GM18873 (cell line): ENCODE data around the gene ARHGAP4.

Experiments used
- ATAC-seq: cut with Tn5 transposase; IDR thresholded peaks from one replicate; pipeline ENCODE4 v1.9.1; 2021; ENCODE audit warnings: mild to moderate bottlenecking, moderate library complexity, moderate number of reproducible peaks; ENCODE audit not compliant: unreplicated experiment, low FRiP score

The ARHGAP4 gene

DNA sequence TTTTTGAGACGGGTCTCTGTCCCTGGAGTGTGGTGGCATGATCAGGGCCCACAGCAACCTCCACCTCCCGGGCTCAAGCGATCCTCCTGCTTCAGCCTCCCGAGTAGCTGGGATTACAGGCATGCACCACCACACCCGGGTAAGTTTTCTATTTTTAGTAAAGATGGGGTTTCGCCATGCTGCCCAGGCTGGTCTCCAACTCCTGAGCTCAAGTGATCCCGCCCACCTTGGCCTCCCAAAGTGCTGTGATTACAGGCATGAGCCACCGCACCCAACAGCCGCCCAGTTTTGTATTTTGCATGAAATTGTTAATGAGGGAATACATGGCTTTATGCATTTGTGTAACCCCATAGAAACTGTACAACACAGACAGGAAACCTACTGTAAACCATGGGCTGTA is 2.8 kb upstream of the ARHGAP4 start:
- ATAC-seq = no peak

DNA sequence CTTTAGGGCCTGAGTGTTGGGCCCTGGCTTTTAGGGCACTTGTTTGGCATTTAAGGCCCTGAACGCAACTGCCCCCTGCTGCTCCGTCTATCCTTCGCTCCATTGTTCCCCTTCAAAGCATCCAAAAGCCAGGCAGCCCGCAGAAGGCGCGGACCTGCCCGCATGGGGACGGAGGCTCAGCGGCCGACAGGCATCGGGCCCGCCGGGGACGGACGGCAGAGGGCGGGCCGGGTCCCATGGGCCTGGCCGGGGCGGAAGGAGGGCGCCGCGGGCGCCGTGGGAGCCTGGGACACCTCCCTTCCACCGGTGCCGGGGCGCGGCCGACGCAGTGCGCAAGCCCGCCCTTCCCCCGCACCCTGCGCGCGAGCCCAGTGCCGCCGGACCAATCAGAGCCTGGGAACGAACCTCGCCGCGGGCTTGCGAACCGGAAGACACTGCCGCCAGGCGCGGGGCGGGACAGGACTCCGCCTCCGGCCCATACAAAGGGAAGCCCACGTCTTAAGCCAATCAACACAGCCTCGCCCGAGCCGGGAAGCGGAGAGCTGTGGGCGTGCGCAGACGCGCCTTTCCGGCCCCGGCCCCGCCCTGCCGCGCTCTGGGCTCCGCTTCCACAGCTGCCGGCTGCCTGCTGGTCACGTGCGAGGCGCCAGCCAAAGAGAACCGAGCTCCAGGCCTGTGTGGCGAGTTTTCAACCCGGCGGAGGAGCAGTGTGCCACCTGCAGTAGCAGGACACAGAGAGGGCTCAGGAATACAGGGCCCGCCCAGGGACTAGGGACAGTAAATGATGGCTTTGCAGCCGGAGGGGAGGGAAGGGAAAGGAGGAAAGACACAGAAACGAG is 2.1 kb upstream of the ARHGAP4 start:
- peak; percentile 46 for ATAC-seq

DNA sequence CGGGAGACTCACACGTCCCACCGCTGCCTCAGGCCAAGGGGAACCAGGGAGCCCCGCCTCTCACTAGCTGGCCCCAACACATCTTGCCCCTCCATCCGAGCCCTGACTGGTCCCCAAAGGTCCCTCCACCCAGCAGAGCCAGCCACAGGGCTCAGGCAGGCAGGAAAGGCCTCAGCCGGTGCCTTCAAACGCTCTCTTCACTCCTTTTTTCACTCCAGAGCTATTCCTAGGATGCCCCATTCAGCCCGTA is 1.5 kb upstream of the ARHGAP4 start:
- no peak for ATAC-seq

DNA sequence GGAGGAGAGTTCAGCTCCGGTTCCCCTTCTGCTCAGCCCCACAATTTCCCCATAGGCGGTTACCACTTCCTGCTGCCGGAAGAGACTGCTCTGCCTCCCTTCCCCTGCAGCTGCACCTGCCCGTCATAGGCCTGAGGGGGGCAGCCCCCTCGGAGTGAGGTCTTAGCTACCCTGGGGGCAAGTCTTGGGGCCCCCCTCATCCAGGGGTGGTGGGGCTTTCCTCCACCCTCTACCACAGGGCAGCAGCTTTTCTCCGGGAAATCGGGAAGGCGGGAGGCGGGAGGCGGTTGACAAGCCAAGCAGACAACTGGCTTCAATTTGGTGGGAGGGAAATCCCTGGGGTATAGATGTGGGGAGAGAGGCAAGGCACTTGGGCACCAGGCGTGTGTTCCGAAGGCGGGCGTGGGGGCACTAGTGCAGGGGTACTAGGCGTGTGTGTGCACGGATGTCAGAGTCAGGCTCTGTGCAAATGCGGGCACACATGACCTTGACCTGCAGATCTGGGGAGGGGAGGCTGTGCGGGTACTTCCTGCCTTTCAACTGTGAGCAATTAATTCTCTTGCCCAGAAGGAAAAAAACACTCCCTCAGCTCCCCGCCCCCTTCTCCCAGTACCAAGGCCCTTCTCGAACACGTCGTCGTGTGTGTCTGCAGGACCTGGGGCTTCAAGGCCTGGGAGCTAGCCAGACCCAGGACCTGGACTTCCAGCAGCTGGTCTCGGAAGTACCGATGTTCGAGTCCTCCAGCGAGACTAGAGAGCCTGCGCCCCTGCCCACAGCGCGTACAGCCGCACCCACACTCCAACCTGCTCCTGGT is 1.0 kb upstream of the ARHGAP4 start:
- ATAC-seq = peak; percentile 56

DNA sequence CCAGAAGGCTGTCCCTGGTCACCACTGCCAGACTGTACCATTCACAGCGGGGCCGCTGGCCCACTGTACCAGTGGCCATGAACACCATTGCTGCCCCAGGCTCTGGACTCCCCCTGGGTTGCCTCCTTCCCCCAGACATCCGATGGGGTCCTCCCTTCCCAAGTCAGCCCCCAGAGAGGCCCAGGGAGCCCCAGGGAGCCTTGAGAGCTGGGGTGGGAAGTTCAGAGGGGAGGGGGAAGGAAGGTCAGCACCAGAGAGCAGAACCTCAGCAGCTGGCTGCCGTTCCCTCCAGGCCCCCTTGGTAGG is 441 bp upstream of the ARHGAP4 start:
- peak; percentile 7 for ATAC-seq

DNA sequence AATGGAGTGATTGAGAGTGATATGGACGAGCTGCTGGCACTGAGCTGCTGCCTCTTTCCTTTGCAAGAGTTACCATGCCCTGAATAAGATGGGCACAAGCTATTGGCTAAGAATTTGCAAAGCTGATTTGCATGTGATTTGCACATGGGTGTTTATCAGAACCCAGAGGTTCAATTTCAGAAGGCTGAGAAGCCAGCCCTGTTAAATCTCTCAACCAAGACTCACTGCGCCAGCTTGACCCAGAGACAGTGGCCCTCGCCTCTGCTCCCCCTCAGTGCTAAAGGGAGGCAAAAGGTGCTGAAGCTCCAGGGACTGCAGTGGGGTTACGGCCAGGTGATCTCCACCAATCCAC is 701 bp downstream of the ARHGAP4 start:
- ATAC-seq = no peak

DNA sequence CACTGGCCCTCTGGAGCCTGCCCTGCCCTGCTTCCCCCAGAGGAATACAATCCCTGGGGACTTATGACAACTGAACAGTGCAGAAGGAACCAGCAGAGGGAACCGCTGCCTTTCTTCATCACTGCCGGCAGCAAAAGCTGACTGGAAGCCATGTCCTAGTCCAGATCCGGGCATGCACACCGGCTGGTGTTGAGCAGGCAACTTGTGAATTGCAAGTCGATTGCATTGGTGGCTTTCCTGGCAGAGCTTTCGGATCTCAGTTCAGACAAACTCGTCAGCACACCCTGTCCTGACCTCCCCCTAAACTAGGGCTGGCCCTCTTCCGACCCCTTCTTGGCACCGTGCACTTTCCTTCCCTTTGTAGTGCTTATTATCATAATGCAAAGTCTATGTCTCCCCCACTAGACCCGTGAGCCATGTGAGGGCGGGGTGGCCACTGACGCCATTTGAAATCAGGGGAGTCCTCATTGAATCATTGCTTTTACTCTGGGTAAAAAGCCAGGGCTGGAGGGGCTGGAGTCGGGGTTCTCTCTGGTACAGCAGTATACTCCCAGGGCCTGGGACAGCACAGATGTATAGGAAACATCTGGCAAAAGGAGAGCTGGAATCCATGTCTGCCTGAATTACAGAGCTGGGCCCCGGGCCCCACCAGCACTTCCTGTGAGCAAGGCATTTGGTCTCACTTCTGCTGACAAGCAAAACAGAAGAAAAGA is 1.8 kb downstream of the ARHGAP4 start:
- no peak for ATAC-seq

DNA sequence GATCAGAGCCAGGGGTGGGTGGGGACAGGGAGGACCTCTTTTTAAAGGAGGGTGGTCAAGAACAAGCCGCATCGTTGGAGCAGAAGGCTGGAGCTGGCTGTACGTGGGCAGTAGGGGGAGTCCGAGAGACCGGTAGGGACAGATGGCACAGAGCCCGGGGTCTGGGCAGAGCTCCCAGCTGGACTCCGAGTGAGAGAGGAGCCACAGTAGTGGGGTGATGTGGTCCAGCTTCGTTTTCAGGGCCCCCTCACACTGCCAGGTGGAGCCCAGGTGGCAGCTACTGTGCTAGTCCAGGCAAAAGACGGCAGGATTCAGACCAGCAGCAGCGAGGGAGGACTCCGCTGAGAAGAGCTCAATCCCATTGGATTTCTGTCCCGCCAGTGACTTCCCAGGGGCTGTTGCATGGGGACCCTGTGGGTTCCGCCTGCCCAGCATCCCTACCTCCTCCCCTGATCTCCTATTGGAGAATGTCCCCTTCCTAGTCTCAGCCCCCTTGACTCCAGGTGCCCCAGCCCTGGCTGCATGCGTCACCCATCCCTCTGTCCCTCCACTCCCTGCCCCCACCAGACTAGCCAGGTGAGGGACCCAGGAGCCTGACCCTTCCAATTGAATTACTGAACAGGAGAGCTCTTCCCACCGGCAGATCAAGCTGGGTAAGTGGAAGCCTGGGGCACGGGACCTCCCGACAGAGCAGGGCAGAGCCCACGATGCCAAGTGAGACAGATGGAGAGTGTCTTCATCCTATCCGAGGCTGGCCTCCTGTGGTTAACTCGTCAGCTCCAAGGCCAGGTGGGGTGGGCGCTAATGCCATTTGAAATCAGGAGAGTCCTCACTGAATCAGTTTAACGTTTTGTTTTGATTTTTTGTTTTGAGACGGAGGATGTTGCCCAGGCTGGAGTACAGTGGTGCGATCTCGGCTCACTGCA is 2.9 kb downstream of the ARHGAP4 start:
- ATAC-seq = no peak

DNA sequence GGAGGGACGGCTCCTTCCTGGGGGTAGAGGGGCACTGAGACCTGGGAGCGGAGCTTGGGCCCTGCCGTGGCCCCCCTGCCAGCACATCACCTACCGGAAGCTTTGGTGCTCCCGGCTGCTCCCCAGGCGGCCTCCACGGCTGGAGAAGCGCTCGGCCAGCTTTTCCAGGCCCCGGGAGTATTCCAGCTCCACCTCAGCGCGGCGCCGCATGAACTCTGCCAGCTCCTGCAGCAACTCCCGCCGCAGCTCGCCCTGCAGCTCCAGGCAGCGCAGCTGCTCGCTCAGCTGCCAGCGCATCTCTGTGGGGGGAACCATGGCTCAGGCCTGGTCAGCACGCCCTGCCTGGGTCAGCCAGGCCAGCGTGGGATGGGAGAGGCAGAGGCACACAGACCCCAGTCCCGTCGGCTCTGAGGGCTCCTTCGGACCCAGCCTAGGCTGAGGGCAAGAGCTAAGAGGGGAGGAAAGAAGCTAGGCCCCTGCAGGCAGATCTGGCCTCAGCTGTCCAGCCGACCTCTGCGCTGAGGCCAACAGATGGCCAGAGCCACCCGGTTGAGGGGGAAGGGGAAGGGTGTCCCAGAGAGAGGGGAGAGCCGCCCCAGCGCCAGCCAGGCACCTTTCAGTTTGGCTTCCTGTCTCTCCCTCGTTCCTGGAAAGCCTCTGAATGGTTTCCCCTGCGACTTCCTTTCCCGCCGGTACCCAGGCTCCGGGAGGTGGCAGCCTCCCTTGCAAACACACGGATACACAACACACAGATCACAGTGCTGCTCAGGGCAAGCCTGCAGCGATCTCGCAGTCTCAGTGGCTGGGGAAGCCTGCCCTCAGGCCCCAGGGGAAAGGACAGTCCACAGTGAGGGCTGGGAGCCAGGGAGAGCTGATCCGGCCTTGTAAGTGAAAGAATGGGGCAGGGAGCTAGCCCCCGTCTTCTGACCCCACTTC is 4.3 kb downstream of the ARHGAP4 start:
- no peak for ATAC-seq

DNA sequence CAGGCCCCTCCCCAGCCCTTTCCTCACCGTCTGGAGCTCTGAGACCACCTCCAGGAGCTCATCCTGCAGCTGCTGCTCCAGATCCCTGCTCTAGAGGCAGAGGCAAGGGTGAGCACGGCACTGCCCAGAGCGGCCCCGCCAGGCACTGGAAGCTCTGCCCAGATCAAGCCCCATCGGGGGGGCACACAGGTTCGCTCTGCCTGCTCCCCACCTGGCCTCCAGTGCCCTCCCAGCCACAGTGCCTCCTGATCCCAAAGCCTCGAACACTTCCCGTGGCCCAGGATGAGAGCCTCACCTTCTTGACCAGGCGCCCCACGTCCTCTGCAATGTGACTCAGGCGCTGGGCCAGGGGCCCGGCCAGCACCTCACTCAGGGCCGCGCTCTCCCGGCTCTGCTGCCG is 5.0 kb downstream of the ARHGAP4 start:
- ATAC-seq = no peak

DNA sequence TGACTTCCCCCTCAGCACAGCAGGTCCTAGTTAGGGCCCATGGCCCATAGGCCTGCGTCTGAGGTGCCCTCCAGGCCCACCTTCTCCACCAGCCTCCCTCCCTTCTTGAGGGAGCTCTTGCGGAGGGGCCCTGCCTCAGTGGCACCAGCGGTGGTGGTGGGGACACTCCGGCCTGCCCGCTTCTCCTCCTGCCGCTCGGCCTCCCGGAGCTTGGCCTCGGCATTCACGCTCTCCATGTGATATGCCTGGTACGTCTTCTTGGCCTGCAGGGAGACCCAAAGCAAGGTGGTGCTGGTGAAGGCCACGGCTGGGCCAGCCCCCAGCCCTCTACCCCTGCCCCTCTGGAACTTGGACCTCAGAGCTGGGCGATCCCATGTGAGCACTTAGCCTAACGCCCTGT is 5.5 kb downstream of the ARHGAP4 start:
- no peak for ATAC-seq

DNA sequence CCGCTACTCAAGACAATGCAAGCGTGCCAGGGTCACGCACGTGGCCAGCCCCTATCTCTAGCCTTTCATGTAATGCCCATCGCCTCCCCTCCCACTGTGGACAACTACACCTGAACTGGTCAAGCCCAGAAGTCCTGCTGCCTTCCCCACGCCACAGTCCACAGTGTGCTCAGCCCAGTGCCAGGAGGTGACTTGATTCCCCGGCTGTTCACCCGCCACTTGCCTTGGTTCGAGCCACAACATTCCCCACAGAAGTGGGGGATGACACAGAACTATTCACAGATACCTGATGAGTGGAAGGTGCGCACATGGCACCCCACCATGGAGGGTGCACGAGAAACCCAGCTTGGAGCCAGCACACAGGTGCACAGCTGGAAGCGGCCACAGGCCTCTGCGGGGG is 6.8 kb downstream of the ARHGAP4 start:
- ATAC-seq = no peak

DNA sequence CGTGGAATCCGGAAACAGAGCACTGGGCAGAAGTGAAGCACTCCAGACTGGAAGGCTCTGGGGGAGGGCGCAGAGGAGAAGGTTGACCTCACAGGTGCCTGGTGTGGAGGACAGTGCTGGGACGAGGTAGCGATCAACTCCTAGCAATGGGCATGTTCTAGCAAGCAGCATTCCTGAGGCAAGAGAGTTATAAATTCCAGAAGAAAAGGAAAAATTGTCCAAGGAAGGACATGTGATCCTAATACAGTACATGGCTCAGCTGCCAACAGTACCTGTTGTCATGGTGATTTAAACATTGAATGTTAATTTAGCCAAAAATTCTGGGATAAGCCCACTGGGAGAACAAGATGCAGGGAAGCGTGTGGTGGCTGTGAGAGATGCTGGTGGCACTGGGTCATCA is 8.2 kb downstream of the ARHGAP4 start:
- no peak for ATAC-seq

DNA sequence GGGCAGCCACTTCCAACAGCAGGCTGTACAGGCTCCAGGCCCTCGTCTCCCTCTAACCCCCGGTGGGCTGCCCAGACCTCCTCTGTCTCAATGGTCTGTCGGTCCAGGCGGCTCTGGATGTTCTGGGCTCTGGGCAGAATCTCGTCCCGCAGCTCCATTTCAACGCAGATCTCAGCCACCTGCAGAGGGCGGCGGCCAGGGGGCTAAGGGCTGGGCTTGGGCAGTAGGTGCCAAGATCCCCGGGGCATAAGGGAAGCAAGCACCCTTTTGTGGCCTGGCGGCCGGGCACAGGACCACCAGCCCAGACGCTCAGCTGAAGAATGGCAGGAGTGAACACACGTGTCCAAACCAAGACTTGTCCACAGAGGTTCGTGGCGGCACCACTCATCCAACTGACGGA is 12.4 kb downstream of the ARHGAP4 start:
- ATAC-seq = no peak

DNA sequence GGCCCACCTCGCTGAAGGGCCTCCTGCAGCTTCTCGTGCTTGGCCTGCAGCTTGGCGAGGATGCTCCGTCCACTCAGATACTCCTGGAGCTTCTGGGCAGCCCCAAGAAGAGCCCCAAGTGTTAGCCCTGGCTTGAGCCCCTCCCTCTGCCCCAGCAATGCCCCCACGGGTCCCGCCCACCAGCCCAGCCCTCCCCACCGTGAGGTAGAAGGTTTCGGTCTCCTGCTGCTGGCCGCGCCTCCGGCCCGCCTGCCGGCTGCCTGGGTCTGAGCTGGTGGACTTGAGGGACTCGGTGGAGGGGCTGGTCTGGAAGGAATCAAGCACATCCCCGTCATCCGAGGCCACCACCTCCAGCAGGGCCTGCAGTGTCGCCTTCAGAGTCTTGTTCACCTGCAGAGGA is 12.9 kb downstream of the ARHGAP4 start:
- no peak for ATAC-seq

DNA sequence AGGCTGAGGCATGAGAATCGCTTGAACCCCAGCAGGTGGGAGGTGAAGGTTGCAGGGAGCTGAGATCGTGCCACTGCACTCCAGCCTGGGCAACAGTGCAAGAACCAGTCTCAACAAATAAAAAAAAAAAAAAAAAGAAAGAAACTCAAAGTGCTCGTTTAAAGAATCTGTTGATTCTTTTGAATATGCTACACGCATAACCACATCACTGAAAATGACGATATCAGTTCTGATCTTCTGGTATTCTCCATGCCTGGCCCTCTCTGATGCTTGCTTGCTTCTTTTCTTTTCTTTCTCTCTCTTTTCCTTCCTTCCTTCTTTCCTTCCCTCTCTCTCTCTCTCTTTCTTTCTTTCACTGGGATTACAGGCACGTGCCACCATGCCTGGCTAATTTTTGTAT is 14.3 kb downstream of the ARHGAP4 start:
- ATAC-seq = no peak

DNA sequence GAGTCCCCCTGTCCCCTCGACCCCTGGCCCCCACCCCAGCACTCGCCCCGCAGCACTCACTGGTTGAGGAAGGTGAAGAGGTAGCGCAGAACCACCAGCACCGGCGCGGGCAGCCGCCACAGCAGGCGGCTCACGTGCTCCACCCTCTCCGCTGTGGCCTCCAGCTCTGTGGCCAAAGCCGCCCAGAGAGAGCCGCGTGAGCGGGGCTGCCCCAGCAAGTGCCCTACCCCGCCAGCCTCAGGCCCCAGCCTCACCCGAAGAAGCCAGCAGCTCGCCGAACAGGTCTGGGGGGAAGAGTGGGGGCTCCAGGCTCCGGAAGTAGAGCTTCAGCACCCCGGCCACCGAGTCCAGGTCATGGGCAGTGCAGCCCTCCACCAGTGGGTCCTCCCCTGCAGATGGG is 15.6 kb downstream of the ARHGAP4 start:
- no peak for ATAC-seq

DNA sequence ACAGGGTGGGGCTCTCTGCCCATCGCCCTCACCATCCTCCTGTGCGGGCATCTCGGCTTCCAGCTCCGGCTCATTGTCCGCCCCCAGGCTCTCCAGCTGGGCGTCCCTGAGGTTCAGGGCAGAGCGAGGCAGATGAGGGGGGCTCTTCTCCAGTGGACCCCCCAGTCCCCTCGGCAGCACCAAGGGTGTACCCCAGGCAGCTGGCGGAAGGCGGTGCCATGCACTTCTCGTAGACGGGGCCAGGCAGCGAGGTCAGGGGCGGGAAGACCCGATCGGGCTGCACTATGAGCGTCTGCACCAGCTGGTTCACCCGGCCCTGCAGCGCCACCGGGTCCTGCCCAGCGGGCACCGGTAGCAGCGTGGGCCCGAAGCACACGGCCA is 16.1 kb downstream of the ARHGAP4 start:
- no peak for ATAC-seq

DNA sequence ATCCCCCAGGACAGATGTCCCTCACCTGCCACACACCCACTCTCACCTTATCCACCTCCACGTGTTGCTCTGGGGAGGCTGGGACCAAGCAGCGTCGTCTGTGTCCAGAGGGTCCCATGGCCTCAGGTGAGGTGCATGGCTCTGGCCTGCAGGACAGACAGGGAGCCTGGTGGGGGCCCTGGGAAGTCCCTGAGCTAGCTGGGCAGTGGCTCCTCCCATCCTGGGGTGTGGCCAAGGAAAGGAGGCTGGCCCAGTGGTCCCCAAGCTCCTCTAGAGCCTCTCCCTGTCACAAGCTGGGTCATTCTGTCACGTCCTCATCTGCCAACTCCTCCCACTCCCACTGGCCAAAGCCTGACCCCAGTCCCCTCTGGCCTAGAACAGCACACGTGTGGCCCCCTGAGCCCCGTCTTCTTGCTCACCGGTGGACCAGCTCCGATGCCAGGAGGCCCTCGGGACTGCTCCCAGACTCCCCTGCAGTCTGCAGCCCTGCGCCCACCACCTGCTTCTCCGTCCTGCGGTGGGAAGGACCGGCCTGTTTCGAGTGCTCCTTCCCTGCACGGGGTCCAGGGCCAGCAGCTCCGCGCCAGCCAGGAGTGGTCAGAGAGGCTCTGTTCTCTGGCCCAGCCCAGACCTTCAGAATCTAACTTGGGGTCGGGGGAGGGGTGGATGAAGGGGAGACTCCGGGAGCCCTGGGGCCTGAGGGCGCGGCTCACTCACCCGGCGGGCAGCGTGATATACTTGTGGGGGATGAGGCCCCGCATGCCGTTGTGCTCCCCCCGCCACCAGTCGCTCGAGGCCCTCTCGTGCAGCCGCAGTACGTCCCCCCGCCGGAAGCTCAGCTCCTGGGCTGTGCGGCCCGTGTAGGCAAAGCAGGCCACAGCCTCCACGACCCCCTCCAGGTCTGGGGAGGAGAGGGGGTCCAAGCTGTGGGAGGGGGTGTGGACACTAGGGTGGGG is 16.8 kb downstream of the ARHGAP4 start:
- no peak for ATAC-seq
